ENCODE results near the gene STAT5A. TPM values are rescaled to one million over a fixed set of nuclear protein-coding genes. Genes with fewer than 3 reads are reported as not detected.
A peak's percentile ranks its signal among the peaks of the same experiment; 100 is the strongest.

STAT5A gene
- polyA plus RNA-seq, 1 of the 3 experiments (the other 2 are of a cell fraction), result 2.3 TPM

DNA sequence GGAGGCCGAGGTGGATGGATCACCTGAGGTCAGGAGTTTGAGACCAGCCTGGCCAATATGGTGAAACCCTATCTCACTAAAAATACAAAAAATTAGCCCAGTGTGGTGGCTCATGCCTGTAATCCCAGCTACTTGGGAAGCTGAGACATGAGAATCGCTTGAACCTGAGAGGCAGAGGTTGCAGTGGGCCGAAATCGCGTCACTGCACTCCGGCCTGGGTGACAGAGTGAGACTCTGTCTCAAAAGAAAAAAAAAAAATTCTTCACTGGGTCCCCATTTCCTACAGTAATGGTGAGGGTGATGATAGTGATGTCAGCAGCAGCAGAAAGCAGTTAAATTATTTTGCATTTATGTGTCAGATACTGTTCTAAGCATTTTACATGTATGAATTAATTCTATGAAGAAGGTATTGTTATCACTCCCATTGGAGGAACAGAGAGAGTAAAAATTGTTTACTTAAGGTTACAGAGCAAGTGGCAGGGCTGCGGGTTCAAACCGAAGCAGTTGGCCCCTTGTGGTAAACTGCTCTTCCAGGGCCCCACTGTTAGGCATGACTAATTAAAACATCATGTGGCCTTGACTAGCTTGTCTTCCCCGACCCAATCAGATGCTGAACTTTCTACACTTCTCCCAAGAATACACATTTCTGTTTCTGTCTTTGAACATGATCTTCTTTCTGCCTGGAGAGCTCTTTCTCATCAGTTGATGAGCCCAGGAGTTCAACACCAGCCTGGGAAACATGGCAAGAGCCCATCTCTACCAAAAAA lies 54.1 kb downstream of the STAT5A start:
- Histone ChIP-seq H3K4me3 (ENCODE audit: low read depth in 2 of 2, low read length in 1 of 2) (no peak overlapping the region), H3F3A (replicated peaks; ENCODE audit: insufficient read depth) (peaks cover 11% of the 10 kb centered on the region), H3K4me1 (ENCODE audit: control insufficient read depth in 1 of 2, insufficient read depth in 2 of 2, low read depth in 1 of 2, low read length in 1 of 2) (peaks cover under 1% of the 10 kb centered on the region in 2 experiments; a peak in 2 of 4 replicates), H4K20me1 (ENCODE audit: insufficient read depth) (peaks cover 15% of the 10 kb centered on the region), H3K36me3 (replicated peaks in 1 of 2; ENCODE audit: control insufficient read depth in 1 of 2, insufficient read depth in 2 of 2, low read length in 1 of 2) (peaks cover 34 to 50% of the 10 kb centered on the region in 2 experiments), H3K27ac (ENCODE audit: low read depth in 2 of 2, low read length in 1 of 2) (no peak overlapping the region), H3K79me2 (ENCODE audit: insufficient read depth) (peaks cover 20% of the 10 kb centered on the region), H3K9me3 (no peaks in the 10 kb centered on the region), H2AFZ (ENCODE audit: low read depth) (no peak overlapping the region), H3K4me2 (no peak overlapping the region), H3K9ac (no peak overlapping the region), H3K27me3 (ENCODE audit: insufficient read depth) (no peaks in the 10 kb centered on the region), H3K9me2 (no peaks in the 10 kb centered on the region)
- no peak for DNase-seq
- ChIA-PET CTCF (interaction anchor here (0.6 to 1.1 kb wide), 3 partner anchors 11 to 64 kb away, joined by 3 to 5 read pairs (median 3); no protein-coding TSS in a partner anchor), POLR2A (no interaction called here)
- WGBS (ENCODE audit: low lambda C conversion rate), result 83% methylated on average over 9 of the region's 9 CpGs
- peak; percentile 29; the same call in 1 of the 2 replicates for TF ChIP-seq TCF12 (IDR thresholded peaks at IDR 0.05)
- no peak for TF ChIP-seq USF2 (IDR thresholded peaks at IDR 0.05; ENCODE audit: borderline replicate concordance, low read depth, low read length)

DNA sequence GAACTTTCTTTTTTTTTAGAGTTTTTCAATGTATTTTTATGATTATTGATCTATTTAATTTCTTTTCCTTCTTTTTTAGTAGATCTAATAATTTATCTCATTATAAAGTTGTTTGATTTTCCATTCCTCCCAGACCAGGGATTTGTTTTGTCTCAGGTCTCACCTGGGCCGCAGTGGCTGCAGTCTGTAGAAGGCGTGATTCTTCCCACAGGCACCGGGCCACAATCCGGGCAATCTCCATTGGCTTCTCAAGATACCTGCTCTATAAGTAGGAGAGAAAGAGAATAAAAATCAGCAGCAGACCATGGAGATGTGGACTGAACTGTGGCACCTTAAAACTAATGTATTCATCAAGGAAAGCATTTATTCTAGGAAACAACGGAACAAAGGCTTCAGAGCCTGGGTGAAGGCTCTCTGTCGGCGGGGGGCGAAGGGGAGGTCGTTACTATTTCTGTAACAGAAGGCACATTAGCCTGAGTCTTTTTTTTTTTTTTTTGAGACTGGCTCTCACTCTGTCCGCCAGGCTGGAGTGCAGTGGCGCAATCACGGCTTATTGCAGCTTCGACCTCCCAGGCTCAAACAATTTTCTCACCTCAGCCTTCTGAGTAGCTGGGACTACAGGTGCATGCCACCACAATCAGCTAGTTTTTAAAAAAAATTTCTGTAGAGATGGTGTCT lies 57.2 kb downstream of the STAT5A start:
- Histone ChIP-seq H3K9me2 (no peaks in the 10 kb centered on the region), H3K36me3 (replicated peaks in 1 of 2; ENCODE audit: control insufficient read depth in 1 of 2, insufficient read depth in 2 of 2, low read length in 1 of 2) (peaks cover 23 to 32% of the 10 kb centered on the region in 2 experiments), H3K4me3 (ENCODE audit: low read depth in 2 of 2, low read length in 1 of 2) (no peak overlapping the region), H3F3A (replicated peaks; ENCODE audit: insufficient read depth) (peaks cover 25% of the 10 kb centered on the region), H3K79me2 (ENCODE audit: insufficient read depth) (peaks cover 43% of the 10 kb centered on the region), H3K4me2 (no peak overlapping the region), H3K9me3 (no peaks in the 10 kb centered on the region), H2AFZ (ENCODE audit: low read depth) (no peak overlapping the region), H3K4me1 (ENCODE audit: control insufficient read depth in 1 of 2, insufficient read depth in 2 of 2, low read depth in 1 of 2, low read length in 1 of 2) (peaks cover 3 to 10% of the 10 kb centered on the region in 2 experiments; a peak in 2 of 4 replicates), H3K27me3 (ENCODE audit: insufficient read depth) (no peaks in the 10 kb centered on the region), H3K9ac (no peak overlapping the region), H4K20me1 (ENCODE audit: insufficient read depth) (peaks cover 46% of the 10 kb centered on the region), H3K27ac (ENCODE audit: low read depth in 2 of 2, low read length in 1 of 2) (no peak overlapping the region)
- WGBS (ENCODE audit: low lambda C conversion rate), result 93% methylated on average over 13 of the region's 13 CpGs
- TF ChIP-seq ELF1 (IDR thresholded peaks at IDR 0.05) (no peak), USF1 (IDR thresholded peaks at IDR 0.05; ENCODE audit: borderline replicate concordance, low read depth) (no peak), FOXJ3 (CRISPR knock-in tag; IDR thresholded peaks at IDR 0.05) (no peak), USF2 (IDR thresholded peaks at IDR 0.05; ENCODE audit: borderline replicate concordance, low read depth, low read length) (no peak), EZH2phosphoT487 (IDR thresholded peaks at IDR 0.05; ENCODE audit: borderline replicate concordance, low read depth) (no peak), TAF1 (IDR thresholded peaks at IDR 0.05; ENCODE audit: borderline replicate concordance, low read depth, low read length) (no peak), GABPA (IDR thresholded peaks at IDR 0.05; ENCODE audit: low read depth) (no peak), TEAD4 (IDR thresholded peaks at IDR 0.05; ENCODE audit: borderline replicate concordance, insufficient read depth) (no peak)
- TF ChIP-seq, protein P1, sequence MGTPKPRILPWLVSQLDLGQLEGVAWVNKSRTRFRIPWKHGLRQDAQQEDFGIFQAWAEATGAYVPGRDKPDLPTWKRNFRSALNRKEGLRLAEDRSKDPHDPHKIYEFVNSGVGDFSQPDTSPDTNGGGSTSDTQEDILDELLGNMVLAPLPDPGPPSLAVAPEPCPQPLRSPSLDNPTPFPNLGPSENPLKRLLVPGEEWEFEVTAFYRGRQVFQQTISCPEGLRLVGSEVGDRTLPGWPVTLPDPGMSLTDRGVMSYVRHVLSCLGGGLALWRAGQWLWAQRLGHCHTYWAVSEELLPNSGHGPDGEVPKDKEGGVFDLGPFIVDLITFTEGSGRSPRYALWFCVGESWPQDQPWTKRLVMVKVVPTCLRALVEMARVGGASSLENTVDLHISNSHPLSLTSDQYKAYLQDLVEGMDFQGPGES (IDR thresholded peaks at IDR 0.05; ENCODE audit: low read depth, low read length), result no peak
- ChIA-PET POLR2A (no interaction called here), CTCF (no interaction called here)
- no peak for DNase-seq
